Transverse colon (tissue), 4 donors: Measurements from ENCODE around the gene HMCN1. TPM values are rescaled to one million over a fixed set of nuclear protein-coding genes. Genes with fewer than 3 reads are reported as not detected.

ENCODE experiments used
- DNase-seq: peaks from one replicate; pipeline ENCODE4 v3.0.0-alpha.2; 2019
- H3K27ac ChIP-seq, 4 donors: fragments of 200-600 bp; sonication (generic); 2 replicates each; pipeline ENCODE4 v1.5.1; 2016 to 2018; ENCODE audit warnings: inconsistent platforms in 4 of 4
- H3K27me3 ChIP-seq: fragments of 200-600 bp; sonication (generic); 2 replicates; pipeline ENCODE4 v1.5.1; 2017; ENCODE audit warnings: inconsistent platforms
- H3K36me3 ChIP-seq, 4 donors: fragments of 200-600 bp; sonication (generic); 2 replicates each; pipeline ENCODE4 v1.5.1; 2017 to 2019; ENCODE audit warnings: inconsistent platforms in 4 of 4
- H3K4me1 ChIP-seq, 4 donors: fragments of 200-600 bp; sonication (generic); 2 replicates each; pipeline ENCODE4 v1.5.1; 2017 to 2020; ENCODE audit warnings: inconsistent platforms in 4 of 4
- H3K4me3 ChIP-seq, 4 donors: fragments of 200-600 bp; sonication (generic); 1 replicate in 1 of 4; 2 replicates in 3 of 4; pipeline versions ENCODE4 v1.5.1 to v1.6.1; 2017 to 2019; ENCODE audit warnings: inconsistent platforms in 4 of 4
- H3K9me3 ChIP-seq, 2 donors: fragments of 200-600 bp; sonication (generic); 2 replicates each; pipeline ENCODE4 v1.5.1; 2017 to 2019; ENCODE audit warnings: inconsistent platforms in 2 of 2
- CTCF ChIP-seq, 5 experiments: fragments of 200-600 bp in 3 of 5; fragments of 450-650 bp in 2 of 5; sonication (generic) in 3 of 5; IDR thresholded peaks; 1 replicate in 2 of 5; 2 replicates in 3 of 5; pipeline ENCODE4 v1.5.1; 2016 to 2017; ENCODE audit warnings: antibody characterized with exemption in 5 of 5, inconsistent platforms in 3 of 5, mild to moderate bottlenecking in 2 of 5, moderate library complexity in 1 of 5
- EP300 ChIP-seq: sonication (generic); formaldehyde crosslinking; IDR thresholded peaks from one replicate; pipeline ENCODE4 v1.6.1; 2017; ENCODE audit warnings: antibody characterized with exemption, low read depth
- POLR2A ChIP-seq: fragments of 450-650 bp; IDR thresholded peaks from one replicate; pipeline ENCODE4 v1.6.1; 2016; ENCODE audit warnings: antibody characterized with exemption, mild to moderate bottlenecking, moderate library complexity
- POLR2AphosphoS5 ChIP-seq, 3 donors: sonication (generic); formaldehyde crosslinking; IDR thresholded peaks; one replicate each; pipeline ENCODE4 v1.6.1; 2016; ENCODE audit warnings: antibody characterized with exemption in 3 of 3
- WGBS, 2 donors: methylation state at CpG; one replicate each; pipeline ENCODE4 v1.1.5; 2018; ENCODE audit warnings: low coverage in 1 of 2; 5-methylcytosine and 5-hydroxymethylcytosine counted together
- in situ Hi-C, 4 donors: fragments of 200-750 bp; cut with MboI; loops; one replicate each; pipeline versions ENCODE4 v1.15.0 to v1.15.1; 2017; ENCODE audit warnings: low sequenced_read_pairs in 3 of 4, low pct_ligation_motif_present in 1 of 4, low pct_unique_long_range_greater_than_20kb in 1 of 4
- intact Hi-C: fragments of 100-400 bp; cut with DNase I; formaldehyde crosslinking; loops from one replicate; pipeline ENCODE4 v1.15.1; 2023; ENCODE audit warnings: low total_unique reads
- total RNA-seq, 4 donors: library from RNA; depleted of rRNA; stranded (reverse); fragments of >200 nt; gene quantifications; one replicate each; pipeline ENCODE4 v1.1.0, GENCODE V29; 2016

HMCN1 gene
- total RNA-seq, 4 donors from 2014 or later: 1.1 to 2.7 (median 2.1) TPM

GRCh38 chr1:185912504-185912903 lies 178.3 kb downstream of the HMCN1 start:
- H3K9me3 ChIP-seq: no peaks in the 10 kb centered on the region
- H3K27me3 ChIP-seq: no peaks in the 10 kb centered on the region
- no peak for DNase-seq
- H3K27ac ChIP-seq: no peak overlapping the region
- H3K4me1 ChIP-seq: no peaks in the 10 kb centered on the region
- in situ Hi-C loops: no loop called here
- H3K36me3 ChIP-seq: no peaks in the 10 kb centered on the region
- intact Hi-C loops: no loop called here
- TF ChIP-seq EP300: no peak
- TF ChIP-seq CTCF (IDR thresholded peaks at IDR 0.05): no peak
- no peak for TF ChIP-seq POLR2A
- no peak for TF ChIP-seq POLR2AphosphoS5 (IDR thresholded peaks at IDR 0.05)
- no peak overlapping the region for H3K4me3 ChIP-seq
- 53 to 58% methylated on average over 2 of the region's 2 CpGs for WGBS, 2 donors

GRCh38 chr1:185914089-185914488 lies 179.9 kb downstream of the HMCN1 start:
- H3K27ac ChIP-seq: no peak overlapping the region
- in situ Hi-C loops: no loop called here
- TF ChIP-seq CTCF (IDR thresholded peaks at IDR 0.05): no peak
- no peak for TF ChIP-seq EP300
- no peak for TF ChIP-seq POLR2A
- TF ChIP-seq POLR2AphosphoS5 (IDR thresholded peaks at IDR 0.05): no peak
- DNase-seq: no peak
- H3K36me3 ChIP-seq: no peaks in the 10 kb centered on the region
- WGBS, 2 donors: 78 to 80% methylated on average over 1 of the region's 1 CpG
- no peaks in the 10 kb centered on the region for H3K27me3 ChIP-seq
- intact Hi-C loops: no loop called here
- H3K4me3 ChIP-seq: no peak overlapping the region
- no peaks in the 10 kb centered on the region for H3K4me1 ChIP-seq
- H3K9me3 ChIP-seq: no peaks in the 10 kb centered on the region

- intact Hi-C loops (no loop called here), in situ Hi-C loops (no loop called here)
- DNase-seq: no peak
- no peak overlapping the region for H3K27ac ChIP-seq
- no peaks in the 10 kb centered on the region for H3K4me1 ChIP-seq
- H3K9me3 ChIP-seq: no peaks in the 10 kb centered on the region
- H3K27me3 ChIP-seq: no peaks in the 10 kb centered on the region
- H3K36me3 ChIP-seq: no peaks in the 10 kb centered on the region
- TF ChIP-seq EP300: no peak
- no peak for TF ChIP-seq POLR2A
- no peak for TF ChIP-seq CTCF (IDR thresholded peaks at IDR 0.05)
- TF ChIP-seq POLR2AphosphoS5 (IDR thresholded peaks at IDR 0.05): no peak
- H3K4me3 ChIP-seq: no peak overlapping the region
These were observed 182.7 kb downstream of the HMCN1 start for GRCh38 chr1:185916861-185917260.

DNA sequence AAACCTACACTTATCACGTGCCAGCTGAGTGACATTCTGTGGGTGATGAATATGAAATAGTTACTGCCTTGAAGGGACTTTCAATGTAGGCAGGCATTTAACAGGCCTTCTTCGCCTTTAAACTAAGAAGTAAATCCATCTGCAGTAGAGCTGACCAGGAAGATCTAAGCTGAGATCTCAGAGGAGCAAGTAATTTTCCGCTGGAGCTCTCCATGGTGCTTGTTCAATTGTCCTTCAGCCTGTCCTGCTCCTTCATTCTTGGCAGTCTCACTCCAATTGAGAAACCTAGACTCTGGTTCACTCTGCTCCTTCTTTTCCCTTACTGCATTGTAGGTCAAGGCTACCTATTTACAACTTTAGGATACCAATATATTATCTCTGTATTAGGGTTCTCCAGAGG lies 183.5 kb downstream of the HMCN1 start:
- no peak for DNase-seq
- H3K4me3 ChIP-seq: no peak overlapping the region
- no peaks in the 10 kb centered on the region for H3K27me3 ChIP-seq
- TF ChIP-seq EP300: no peak
- no peak for TF ChIP-seq CTCF (IDR thresholded peaks at IDR 0.05)
- no peak for TF ChIP-seq POLR2AphosphoS5 (IDR thresholded peaks at IDR 0.05)
- no peak for TF ChIP-seq POLR2A
- in situ Hi-C loops (no loop called here), intact Hi-C loops (no loop called here)
- H3K9me3 ChIP-seq: no peaks in the 10 kb centered on the region
- no peaks in the 10 kb centered on the region for H3K4me1 ChIP-seq
- H3K27ac ChIP-seq: no peak overlapping the region
- WGBS, 2 donors: 87 to 89% methylated on average over 3 of the region's 3 CpGs
- H3K36me3 ChIP-seq: no peaks in the 10 kb centered on the region
